HFF-Myc (cell line): ENCODE measurements around the gene SCARF1.
"Not testable (repeated sequence)": the region's sequence is repeated elsewhere in the genome, so short reads cannot be mapped to it uniquely, and the experiment has no call there.

Experiments
- DNase-seq: peaks from one replicate; pipeline ENCODE4 v3.0.0-alpha.2; 2011; ENCODE audit warnings: low read depth; ENCODE audit errors: extremely low read depth
- H3K4me3 ChIP-seq: replicated peaks from 2 replicates; pipeline ENCODE4 v1.5.1; 2011; ENCODE audit warnings: low read depth, mild to moderate bottlenecking, control low read depth, low read length
- TF ChIP-seq, protein P1 (sequence below): IDR thresholded peaks from 2 replicates; pipeline ENCODE4 v1.5.1; 2012; ENCODE audit warnings: mild to moderate bottlenecking, low read depth, low read length, control low read depth; ENCODE audit errors: missing control alignments

Gene SCARF1, protein sequence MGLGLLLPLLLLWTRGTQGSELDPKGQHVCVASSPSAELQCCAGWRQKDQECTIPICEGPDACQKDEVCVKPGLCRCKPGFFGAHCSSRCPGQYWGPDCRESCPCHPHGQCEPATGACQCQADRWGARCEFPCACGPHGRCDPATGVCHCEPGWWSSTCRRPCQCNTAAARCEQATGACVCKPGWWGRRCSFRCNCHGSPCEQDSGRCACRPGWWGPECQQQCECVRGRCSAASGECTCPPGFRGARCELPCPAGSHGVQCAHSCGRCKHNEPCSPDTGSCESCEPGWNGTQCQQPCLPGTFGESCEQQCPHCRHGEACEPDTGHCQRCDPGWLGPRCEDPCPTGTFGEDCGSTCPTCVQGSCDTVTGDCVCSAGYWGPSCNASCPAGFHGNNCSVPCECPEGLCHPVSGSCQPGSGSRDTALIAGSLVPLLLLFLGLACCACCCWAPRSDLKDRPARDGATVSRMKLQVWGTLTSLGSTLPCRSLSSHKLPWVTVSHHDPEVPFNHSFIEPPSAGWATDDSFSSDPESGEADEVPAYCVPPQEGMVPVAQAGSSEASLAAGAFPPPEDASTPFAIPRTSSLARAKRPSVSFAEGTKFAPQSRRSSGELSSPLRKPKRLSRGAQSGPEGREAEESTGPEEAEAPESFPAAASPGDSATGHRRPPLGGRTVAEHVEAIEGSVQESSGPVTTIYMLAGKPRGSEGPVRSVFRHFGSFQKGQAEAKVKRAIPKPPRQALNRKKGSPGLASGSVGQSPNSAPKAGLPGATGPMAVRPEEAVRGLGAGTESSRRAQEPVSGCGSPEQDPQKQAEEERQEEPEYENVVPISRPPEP

DNA sequence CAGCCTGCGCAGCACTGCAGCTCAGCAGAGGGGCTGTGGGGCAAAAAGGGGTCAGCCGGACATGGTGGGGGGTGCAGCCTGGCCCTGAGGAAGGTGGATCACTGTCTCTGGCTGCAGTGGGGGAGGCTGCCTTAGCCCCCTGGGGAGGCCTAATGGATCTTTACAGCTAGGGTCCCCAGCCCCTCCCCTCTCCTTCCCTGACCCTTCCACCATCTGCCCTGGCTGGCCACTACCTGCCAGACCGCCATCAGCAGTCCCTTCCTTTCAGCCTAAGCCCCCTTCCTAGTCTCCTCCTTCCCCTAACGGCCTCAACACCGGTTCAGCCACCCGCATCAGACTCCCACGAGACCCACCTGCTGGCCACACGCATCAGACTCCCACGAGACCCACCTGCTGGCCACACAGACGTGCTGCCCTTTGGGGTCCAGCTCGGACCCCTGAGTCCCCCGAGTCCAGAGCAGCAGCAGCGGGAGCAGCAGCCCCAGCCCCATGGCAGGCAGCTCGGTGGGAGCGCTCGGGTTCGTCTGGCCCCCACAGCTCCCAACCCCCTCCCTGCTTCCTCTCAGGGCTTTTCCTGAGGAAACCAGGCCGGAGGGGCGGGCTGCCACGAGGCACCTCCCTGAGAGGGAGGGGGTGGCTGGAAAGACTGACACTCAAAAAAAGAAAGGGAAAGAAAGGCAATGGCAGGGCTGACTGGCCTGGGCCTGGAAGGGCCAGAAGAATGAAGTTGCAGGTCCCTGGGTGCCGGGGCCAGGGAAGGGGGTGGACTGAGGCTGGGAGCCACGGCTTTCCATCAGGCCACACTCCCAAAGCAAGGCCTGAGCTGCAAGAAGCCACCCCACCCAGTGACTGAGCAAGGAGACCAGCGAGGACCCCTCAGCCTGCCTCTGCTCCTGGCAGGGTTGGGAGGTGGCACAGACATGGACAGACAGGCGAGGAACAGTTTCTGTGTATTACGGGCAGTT, at the start of gene SCARF1:
TSS of gene SCARF1 (minus strand) at position 526 of the 965 bp plus-strand sequence. CDS start at position 491, 35 bp downstream.
- TF ChIP-seq, protein P1, sequence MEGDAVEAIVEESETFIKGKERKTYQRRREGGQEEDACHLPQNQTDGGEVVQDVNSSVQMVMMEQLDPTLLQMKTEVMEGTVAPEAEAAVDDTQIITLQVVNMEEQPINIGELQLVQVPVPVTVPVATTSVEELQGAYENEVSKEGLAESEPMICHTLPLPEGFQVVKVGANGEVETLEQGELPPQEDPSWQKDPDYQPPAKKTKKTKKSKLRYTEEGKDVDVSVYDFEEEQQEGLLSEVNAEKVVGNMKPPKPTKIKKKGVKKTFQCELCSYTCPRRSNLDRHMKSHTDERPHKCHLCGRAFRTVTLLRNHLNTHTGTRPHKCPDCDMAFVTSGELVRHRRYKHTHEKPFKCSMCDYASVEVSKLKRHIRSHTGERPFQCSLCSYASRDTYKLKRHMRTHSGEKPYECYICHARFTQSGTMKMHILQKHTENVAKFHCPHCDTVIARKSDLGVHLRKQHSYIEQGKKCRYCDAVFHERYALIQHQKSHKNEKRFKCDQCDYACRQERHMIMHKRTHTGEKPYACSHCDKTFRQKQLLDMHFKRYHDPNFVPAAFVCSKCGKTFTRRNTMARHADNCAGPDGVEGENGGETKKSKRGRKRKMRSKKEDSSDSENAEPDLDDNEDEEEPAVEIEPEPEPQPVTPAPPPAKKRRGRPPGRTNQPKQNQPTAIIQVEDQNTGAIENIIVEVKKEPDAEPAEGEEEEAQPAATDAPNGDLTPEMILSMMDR = no peak
- no peak for DNase-seq
- H3K4me3 ChIP-seq = no peak within 1 kb of the TSS

GRCh38 chr17:1693339-1693738, 47.8 kb upstream of the SCARF1 start:
- no peak overlapping the region for H3K4me3 ChIP-seq
- no peak for DNase-seq
- TF ChIP-seq, protein P1 = no peak

DNA sequence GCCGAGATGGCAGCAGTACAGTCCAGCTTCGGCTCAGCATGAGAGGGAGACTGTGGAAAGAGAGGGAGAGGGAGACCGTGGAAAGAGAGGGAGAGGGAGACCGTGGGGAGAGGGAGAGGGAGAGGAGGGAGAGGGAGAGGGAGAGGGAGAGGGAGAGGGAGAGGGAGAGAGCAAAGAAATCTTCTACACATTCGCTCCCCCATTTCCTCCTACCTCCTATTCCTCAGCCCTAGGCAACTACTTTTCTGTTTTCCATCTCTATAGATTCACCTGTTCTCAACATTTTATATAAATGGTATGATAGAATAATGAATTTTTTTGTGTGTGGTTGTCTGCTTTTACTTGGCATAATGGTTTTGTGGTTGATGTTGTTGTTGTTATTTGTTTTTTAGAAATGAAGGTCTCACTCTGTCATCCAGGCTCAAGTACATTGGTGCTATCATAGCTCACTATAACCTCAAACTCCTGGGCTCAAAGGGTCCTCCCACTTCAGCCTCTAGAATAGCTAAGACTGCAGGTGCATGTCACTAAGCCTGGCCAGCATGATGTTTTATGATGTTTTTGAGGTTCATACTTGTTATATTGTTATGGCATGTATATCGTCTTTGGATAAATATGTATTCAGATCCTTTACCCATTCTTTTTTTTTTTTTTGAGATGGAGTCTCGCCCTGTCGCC, 45.2 kb upstream of the SCARF1 start:
- no peak for DNase-seq
- TF ChIP-seq, protein P1 = no peak
- no peak overlapping the region for H3K4me3 ChIP-seq

DNA sequence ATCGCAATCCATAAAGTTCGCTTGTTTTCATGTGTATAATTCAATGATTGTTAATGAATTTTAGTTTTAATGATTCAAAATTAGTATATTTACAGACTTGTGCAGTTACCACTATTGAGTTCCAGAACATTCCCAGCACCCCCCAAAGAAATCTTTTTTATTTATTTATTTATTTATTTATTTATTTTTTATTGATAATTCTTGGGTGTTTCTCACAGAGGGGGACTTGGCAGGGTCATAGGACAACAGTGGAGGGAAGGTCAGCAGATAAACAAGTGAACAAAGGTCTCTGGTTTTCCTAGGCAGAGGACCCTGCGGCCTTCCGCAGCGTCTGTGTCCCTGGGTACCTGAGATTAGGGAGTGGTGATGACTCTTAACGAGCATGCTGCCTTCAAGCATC, 42.9 kb upstream of the SCARF1 start:
- DNase-seq, H3K4me3 ChIP-seq: not testable (repeated sequence)

GRCh38 chr17:1686086-1686485, 40.6 kb upstream of the SCARF1 start:
- H3K4me3 ChIP-seq = no peak overlapping the region
- TF ChIP-seq, protein P1 = no peak
- no peak for DNase-seq

GRCh38 chr17:1684378-1685189, 39.1 kb upstream of the SCARF1 start, which contains the start of gene PRPF8:
Gene PRPF8 (minus strand): TSS chr17:1684867. CDS start chr17:1684571, 296 bp downstream.
- TF ChIP-seq, protein P1 = no peak
- DNase-seq = peak; percentile 92
- H3K4me3 ChIP-seq = peak within 1 kb of the TSS; percentile 86
